ENCODE measurements around the gene SRC. TPM values are rescaled to one million over a fixed set of nuclear protein-coding genes. Genes with fewer than 3 reads are reported as not detected.
"Not testable (repeated sequence)": the region's sequence is repeated elsewhere in the genome, so short reads cannot be mapped to it uniquely, and the experiment has no call there.

The SRC gene
- total and polyA plus RNA-seq, 7 donors = 0.86 to 3.0 (median 1.3) TPM

DNA sequence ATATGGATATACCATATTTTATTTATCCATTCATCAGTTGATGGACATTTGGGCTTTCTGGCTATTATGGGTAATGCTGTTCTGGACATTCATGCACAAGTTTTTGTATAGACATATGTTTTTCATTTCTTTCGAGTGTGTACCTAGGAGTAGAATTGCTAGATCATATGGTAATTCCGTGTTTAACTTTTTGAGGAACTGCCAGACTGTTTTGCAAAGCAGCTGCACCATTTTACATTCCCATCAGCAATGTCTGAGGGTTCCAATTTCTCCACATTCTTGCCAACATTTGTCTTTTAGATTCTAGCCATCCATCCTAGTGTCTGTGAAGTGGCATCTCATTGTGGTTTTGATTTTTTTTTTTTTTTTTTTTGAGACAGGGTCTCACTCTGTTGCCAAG is 20.8 kb downstream of the SRC start:
- Histone ChIP-seq H3K9me3 (no peaks in the 10 kb centered on the region), H3K4me3 (no peak overlapping the region), H3K27ac (no peak overlapping the region), H3K27me3 (ENCODE audit: insufficient read depth in 3 of 3, low read length in 2 of 3) (no peaks in the 10 kb centered on the region), H3K4me1 (no peaks in the 10 kb centered on the region), H3K36me3 (ENCODE audit: insufficient read depth in 1 of 2, low read depth in 1 of 2) (no peaks in the 10 kb centered on the region)
- intact Hi-C loops (cut with DNase I) = no loop called here
- ATAC-seq = no peak
- TF ChIP-seq, protein P1, sequence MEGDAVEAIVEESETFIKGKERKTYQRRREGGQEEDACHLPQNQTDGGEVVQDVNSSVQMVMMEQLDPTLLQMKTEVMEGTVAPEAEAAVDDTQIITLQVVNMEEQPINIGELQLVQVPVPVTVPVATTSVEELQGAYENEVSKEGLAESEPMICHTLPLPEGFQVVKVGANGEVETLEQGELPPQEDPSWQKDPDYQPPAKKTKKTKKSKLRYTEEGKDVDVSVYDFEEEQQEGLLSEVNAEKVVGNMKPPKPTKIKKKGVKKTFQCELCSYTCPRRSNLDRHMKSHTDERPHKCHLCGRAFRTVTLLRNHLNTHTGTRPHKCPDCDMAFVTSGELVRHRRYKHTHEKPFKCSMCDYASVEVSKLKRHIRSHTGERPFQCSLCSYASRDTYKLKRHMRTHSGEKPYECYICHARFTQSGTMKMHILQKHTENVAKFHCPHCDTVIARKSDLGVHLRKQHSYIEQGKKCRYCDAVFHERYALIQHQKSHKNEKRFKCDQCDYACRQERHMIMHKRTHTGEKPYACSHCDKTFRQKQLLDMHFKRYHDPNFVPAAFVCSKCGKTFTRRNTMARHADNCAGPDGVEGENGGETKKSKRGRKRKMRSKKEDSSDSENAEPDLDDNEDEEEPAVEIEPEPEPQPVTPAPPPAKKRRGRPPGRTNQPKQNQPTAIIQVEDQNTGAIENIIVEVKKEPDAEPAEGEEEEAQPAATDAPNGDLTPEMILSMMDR (IDR thresholded peaks at IDR 0.05) = no peak
- no peak for DNase-seq
- 22 to 56% (median 47%) methylated on average over 2 of the region's 2 CpGs for WGBS, 3 donors

DNA sequence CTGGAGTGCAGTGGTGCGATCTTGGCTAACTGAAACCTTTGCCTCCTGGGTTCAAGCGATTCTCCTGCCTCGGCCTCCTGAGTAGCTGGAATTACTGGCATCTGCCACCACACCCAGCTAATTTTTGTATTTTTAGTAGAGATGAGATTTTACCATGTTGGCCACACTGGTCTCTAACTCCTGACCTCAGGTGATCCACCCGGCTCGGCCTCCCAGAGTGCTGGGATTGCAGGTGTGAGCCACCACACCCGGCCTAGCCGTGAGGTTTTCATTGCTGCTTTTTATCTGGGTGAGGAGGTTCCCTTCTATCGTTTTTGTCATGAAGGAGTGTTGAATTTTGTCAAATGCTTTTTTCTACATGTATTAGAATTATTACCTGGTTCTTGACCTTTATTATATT is 23.9 kb downstream of the SRC start:
- no peaks in the 10 kb centered on the region for H3K4me1 ChIP-seq
- no peak overlapping the region for H3K27ac ChIP-seq
- H3K27me3 ChIP-seq (ENCODE audit: insufficient read depth in 3 of 3, low read length in 2 of 3) = no peaks in the 10 kb centered on the region
- intact Hi-C loops (cut with DNase I) = no loop called here
- H3K4me3 ChIP-seq = no peak overlapping the region
- ATAC-seq (no peak), DNase-seq (peak in 1 of 2 donors; percentile 30)
- 94 to 96% (median 95%) methylated on average over 8 of the region's 8 CpGs for WGBS, 3 donors
- H3K36me3 ChIP-seq (ENCODE audit: insufficient read depth in 1 of 2, low read depth in 1 of 2) = no peaks in the 10 kb centered on the region
- TF ChIP-seq, protein P1 (IDR thresholded peaks at IDR 0.05) = no peak
- H3K9me3 ChIP-seq = no peaks in the 10 kb centered on the region

DNA sequence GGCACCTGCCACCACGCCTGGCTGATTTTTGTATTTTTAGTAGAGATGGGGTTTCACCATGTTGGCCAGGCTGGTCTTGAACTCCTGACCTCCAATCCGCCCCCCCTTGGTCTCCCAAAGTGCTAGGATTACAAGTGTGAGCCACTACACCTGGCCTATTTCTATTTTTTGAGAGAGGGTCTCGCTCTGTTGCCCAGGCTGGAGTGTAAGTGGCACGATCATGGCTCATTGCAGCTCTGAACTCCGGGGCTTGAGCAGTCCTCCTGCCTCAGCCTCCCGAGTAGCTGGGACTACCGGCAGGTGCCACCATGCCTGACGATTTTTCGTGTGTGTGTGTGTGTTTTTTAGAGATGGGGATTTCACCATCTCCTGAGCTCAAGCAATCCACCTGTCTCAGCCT is 25.9 kb downstream of the SRC start:
- H3K36me3 ChIP-seq (ENCODE audit: insufficient read depth in 1 of 2, low read depth in 1 of 2); H3K4me1 ChIP-seq; H3K27me3 ChIP-seq (ENCODE audit: insufficient read depth in 3 of 3, low read length in 2 of 3); H3K27ac ChIP-seq; H3K9me3 ChIP-seq; H3K4me3 ChIP-seq; ATAC-seq; intact Hi-C loops (cut with DNase I); DNase-seq: not testable (repeated sequence)
- WGBS, 3 donors = 87 to 90% (median 87%) methylated on average over 9 of the region's 9 CpGs

DNA sequence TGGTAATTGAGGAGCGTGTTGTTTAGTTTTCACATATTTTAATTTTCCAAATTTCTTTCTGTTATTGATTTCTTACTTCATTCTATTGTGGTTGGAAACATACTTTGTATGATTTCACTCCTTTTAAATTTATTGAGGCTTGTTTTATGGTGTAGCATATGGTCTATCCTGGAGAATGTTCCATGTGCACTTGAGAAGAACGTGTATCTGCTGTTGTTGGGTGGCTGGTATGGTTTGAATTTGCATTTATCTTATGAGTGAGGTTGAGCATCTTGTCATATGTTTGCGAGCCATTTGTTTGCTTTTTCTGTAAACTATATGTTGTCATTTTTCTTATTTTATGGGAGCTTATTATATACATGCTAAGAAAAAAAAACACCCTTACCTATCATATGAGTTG is 26.5 kb downstream of the SRC start:
- H3K36me3 ChIP-seq (ENCODE audit: insufficient read depth in 1 of 2, low read depth in 1 of 2) = no peaks in the 10 kb centered on the region
- TF ChIP-seq, protein P1 (IDR thresholded peaks at IDR 0.05) = no peak
- H3K4me1 ChIP-seq = no peaks in the 10 kb centered on the region
- no peak overlapping the region for H3K27ac ChIP-seq
- no peak overlapping the region for H3K4me3 ChIP-seq
- DNase-seq (no peak), ATAC-seq (no peak)
- intact Hi-C loops (cut with DNase I) = no loop called here
- WGBS, 3 donors = 76 to 94% (median 89%) methylated on average over 3 of the region's 3 CpGs
- H3K27me3 ChIP-seq (ENCODE audit: insufficient read depth in 3 of 3, low read length in 2 of 3) = no peaks in the 10 kb centered on the region
- no peaks in the 10 kb centered on the region for H3K9me3 ChIP-seq

DNA sequence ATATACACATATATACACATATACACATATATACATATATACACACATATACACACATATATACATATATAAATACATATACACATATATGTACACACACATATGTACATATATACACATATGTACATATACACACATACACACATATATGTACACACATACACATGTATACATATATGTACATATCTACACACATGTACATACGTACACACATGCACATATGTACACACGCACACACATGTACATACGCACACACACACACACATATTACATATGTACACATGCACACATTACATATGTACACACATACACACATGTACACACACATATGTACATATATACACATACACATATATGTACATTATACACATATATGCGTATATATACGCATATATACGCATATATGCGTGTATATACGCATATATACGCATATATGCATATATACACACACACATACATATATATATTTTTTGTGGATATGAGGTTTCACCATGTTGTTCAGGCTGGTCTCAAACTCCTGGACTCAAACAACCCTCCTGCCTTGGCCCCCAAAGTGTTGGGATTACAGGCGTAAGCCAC is 27.2 kb downstream of the SRC start:
- H3K9me3 ChIP-seq = no peaks in the 10 kb centered on the region
- TF ChIP-seq, protein P1 (IDR thresholded peaks at IDR 0.05) = no peak
- DNase-seq (no peak), ATAC-seq (no peak)
- intact Hi-C loops (cut with DNase I) = no loop called here
- WGBS, 3 donors = 85 to 87% (median 86%) methylated on average over 10 of the region's 10 CpGs
- H3K27ac ChIP-seq = no peak overlapping the region
- H3K4me1 ChIP-seq = no peaks in the 10 kb centered on the region
- no peak overlapping the region for H3K4me3 ChIP-seq
- H3K27me3 ChIP-seq (ENCODE audit: insufficient read depth in 3 of 3, low read length in 2 of 3) = no peaks in the 10 kb centered on the region
- no peaks in the 10 kb centered on the region for H3K36me3 ChIP-seq (ENCODE audit: insufficient read depth in 1 of 2, low read depth in 1 of 2)

Data from psoas muscle (tissue), 8 donors.